Measurements from ENCODE around the gene HDC. TPM values are rescaled to one million over a fixed set of nuclear protein-coding genes. Genes with fewer than 3 reads are reported as not detected.

Gene HDC
- total RNA-seq, 1 experiment from 2014 or later: not detected

DNA sequence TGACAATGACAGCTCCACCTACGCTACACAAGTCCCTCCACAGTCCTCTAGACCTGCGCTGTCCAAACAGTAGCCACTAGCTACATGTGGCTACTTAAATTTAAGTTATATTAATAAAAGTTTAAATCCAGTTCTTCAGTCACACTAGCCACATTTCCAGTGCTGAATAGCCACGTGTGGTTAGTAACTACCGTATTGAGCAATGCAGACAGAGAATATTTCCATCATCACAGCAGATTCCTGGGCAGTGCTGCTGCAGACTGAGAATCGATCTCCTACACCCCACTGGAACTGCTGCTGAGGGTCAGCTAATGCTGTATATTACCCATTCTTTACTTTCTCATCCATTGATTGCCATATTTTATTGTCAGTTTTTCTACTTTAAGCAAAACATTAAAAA is 40.9 kb downstream of the HDC start:
- ChIA-PET POLR2A (ENCODE audit: low non-redundant PET) (no interaction called here), CTCF (no interaction called here)
- H3K4me3 ChIP-seq (ENCODE audit: low read depth, low read length, poor library complexity, severe bottlenecking): no peak overlapping the region
- intact Hi-C loops (cut with micrococcal nuclease; ENCODE audit: unreplicated experiment): no loop called here
- H3K36me3 ChIP-seq (ENCODE audit: insufficient read depth, low read length, poor library complexity, severe bottlenecking): no peaks in the 10 kb centered on the region
- no peak for DNase-seq (ENCODE audit: low spot score)
- no peak overlapping the region for H3K27ac ChIP-seq (ENCODE audit: low read depth, low read length, poor library complexity, severe bottlenecking)
- H3K4me1 ChIP-seq (ENCODE audit: insufficient read depth, low read length, poor library complexity, severe bottlenecking): no peaks in the 10 kb centered on the region
- no peaks in the 10 kb centered on the region for H3K27me3 ChIP-seq (replicated peaks; ENCODE audit: insufficient read depth, low read depth, low read length, poor library complexity)
- BruUV-seq (replicated peaks): no TSS peak
- no peaks in the 10 kb centered on the region for H3K9me3 ChIP-seq (ENCODE audit: low read depth, low read length, poor library complexity, severe bottlenecking)
- TF ChIP-seq EZH2 (IDR thresholded peaks at IDR 0.05; ENCODE audit: borderline replicate concordance, low read depth, low read length, poor library complexity, severe bottlenecking) (no peak), CTCF (conservative IDR thresholded peaks at IDR 0.05; ENCODE audit: low read depth, low read length) (no peak)

DNA sequence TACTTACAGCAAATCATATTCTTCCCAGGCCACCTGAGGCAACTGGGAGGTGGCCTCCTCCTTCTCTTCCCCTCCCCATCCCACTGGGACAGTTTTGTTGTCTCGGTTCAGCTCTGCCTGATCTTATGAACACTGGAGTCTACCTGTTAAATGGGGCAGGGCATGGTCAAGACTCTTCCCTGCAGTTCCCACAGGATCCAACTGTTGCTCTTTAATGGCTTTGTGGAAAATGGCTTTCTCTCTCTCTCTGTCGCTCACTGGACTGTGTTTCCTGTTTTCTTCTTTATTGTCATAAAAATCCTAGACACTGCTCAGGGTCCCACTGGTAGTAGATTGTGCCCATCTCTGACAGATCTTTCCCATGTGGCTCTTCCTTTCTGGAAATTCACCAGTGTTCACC is 43.3 kb downstream of the HDC start:
- no TSS peak for BruUV-seq (replicated peaks)
- POLR2A ChIA-PET (ENCODE audit: low non-redundant PET): no interaction called here
- H3K27ac ChIP-seq (ENCODE audit: low read depth, low read length, poor library complexity, severe bottlenecking): no peak overlapping the region
- peaks cover 3% of the 10 kb centered on the region for H3K4me1 ChIP-seq (ENCODE audit: insufficient read depth, low read length, poor library complexity, severe bottlenecking)
- DNase-seq (ENCODE audit: low spot score): no peak
- no peaks in the 10 kb centered on the region for H3K9me3 ChIP-seq (ENCODE audit: low read depth, low read length, poor library complexity, severe bottlenecking)
- no peak overlapping the region for H3K4me3 ChIP-seq (ENCODE audit: low read depth, low read length, poor library complexity, severe bottlenecking)
- H3K36me3 ChIP-seq (ENCODE audit: insufficient read depth, low read length, poor library complexity, severe bottlenecking): no peaks in the 10 kb centered on the region
- intact Hi-C loops (cut with micrococcal nuclease; ENCODE audit: unreplicated experiment): no loop called here
- CTCF ChIA-PET: no interaction called here
- TF ChIP-seq EZH2 (IDR thresholded peaks at IDR 0.05; ENCODE audit: borderline replicate concordance, low read depth, low read length, poor library complexity, severe bottlenecking): no peak
- TF ChIP-seq CTCF (conservative IDR thresholded peaks at IDR 0.05; ENCODE audit: low read depth, low read length): no peak
- no peaks in the 10 kb centered on the region for H3K27me3 ChIP-seq (replicated peaks; ENCODE audit: insufficient read depth, low read depth, low read length, poor library complexity)

DNA sequence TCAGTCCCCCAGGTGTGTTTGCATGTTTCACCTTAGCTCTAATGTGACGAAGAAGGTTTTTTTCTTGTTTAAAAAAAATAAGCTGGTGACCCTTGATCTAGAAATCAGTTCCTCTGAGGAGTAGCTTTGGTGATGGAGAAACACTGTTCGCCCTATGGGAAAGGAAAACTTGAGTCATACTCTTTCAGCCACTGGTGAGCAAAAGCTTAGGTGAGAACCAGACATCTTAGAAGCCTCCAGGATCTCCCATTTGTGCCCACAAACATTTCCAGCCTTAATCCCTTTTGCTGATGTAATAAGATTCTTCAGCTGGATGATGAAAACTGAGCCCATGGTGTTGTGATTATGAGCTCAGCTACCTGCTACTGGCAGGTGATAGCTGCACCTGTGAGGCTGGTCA is 45.7 kb downstream of the HDC start:
- H3K9me3 ChIP-seq (ENCODE audit: low read depth, low read length, poor library complexity, severe bottlenecking): no peaks in the 10 kb centered on the region
- H3K4me1 ChIP-seq (ENCODE audit: insufficient read depth, low read length, poor library complexity, severe bottlenecking): peaks cover 3% of the 10 kb centered on the region
- intact Hi-C loops (cut with micrococcal nuclease; ENCODE audit: unreplicated experiment): no loop called here
- no peak for DNase-seq (ENCODE audit: low spot score)
- H3K27me3 ChIP-seq (replicated peaks; ENCODE audit: insufficient read depth, low read depth, low read length, poor library complexity): no peaks in the 10 kb centered on the region
- H3K36me3 ChIP-seq (ENCODE audit: insufficient read depth, low read length, poor library complexity, severe bottlenecking): no peaks in the 10 kb centered on the region
- ChIA-PET CTCF (no interaction called here), POLR2A (ENCODE audit: low non-redundant PET) (no interaction called here)
- TF ChIP-seq EZH2 (IDR thresholded peaks at IDR 0.05; ENCODE audit: borderline replicate concordance, low read depth, low read length, poor library complexity, severe bottlenecking) (no peak), CTCF (conservative IDR thresholded peaks at IDR 0.05; ENCODE audit: low read depth, low read length) (no peak)
- no TSS peak for BruUV-seq (replicated peaks)
- H3K4me3 ChIP-seq (ENCODE audit: low read depth, low read length, poor library complexity, severe bottlenecking): no peak overlapping the region
- H3K27ac ChIP-seq (ENCODE audit: low read depth, low read length, poor library complexity, severe bottlenecking): no peak overlapping the region
